ENCODE measurements around the gene NELL2.

DNA sequence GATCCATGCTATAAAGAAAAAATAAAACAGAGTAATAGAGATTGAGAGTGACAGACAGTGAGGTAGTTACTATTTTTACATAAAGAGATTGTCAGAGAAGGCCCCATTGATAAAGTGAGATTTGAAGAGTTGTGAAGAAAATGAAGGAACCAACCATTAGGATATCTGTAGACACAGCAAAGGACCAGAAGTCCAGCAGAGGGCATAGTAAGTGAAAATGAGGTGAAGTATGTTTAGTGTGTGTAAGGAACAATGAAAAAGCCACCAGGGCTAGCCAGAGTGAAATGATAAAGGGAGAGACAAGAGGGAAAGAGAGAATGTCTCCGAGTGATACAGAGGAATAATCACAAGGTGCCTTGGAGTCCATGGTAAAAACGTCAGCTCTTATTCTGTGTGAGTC is 411.0 kb downstream of the NELL2 start:
- TF ChIP-seq, protein P1, sequence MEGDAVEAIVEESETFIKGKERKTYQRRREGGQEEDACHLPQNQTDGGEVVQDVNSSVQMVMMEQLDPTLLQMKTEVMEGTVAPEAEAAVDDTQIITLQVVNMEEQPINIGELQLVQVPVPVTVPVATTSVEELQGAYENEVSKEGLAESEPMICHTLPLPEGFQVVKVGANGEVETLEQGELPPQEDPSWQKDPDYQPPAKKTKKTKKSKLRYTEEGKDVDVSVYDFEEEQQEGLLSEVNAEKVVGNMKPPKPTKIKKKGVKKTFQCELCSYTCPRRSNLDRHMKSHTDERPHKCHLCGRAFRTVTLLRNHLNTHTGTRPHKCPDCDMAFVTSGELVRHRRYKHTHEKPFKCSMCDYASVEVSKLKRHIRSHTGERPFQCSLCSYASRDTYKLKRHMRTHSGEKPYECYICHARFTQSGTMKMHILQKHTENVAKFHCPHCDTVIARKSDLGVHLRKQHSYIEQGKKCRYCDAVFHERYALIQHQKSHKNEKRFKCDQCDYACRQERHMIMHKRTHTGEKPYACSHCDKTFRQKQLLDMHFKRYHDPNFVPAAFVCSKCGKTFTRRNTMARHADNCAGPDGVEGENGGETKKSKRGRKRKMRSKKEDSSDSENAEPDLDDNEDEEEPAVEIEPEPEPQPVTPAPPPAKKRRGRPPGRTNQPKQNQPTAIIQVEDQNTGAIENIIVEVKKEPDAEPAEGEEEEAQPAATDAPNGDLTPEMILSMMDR (IDR thresholded peaks at IDR 0.05): no peak
- TF ChIP-seq POLR2A (IDR thresholded peaks at IDR 0.05): no peak

Data from lower leg skin (tissue), 3 donors.